Muscle of leg (tissue), 11 donors: ENCODE results near the gene PRMT1. TPM values are rescaled to one million over a fixed set of nuclear protein-coding genes. Genes with fewer than 3 reads are reported as not detected.

ENCODE experiments used
- DNase-seq: peaks from one replicate; pipeline ENCODE4 v3.0.0; 2013
- H3K27ac ChIP-seq: one replicate; pipeline ENCODE4 v1.5.1; 2013; ENCODE audit warnings: mild to moderate bottlenecking, low read length, control low read depth
- H3K27me3 ChIP-seq: one replicate; pipeline ENCODE4 v1.6.1; 2013; ENCODE audit warnings: low read length; ENCODE audit not compliant: control insufficient read depth, insufficient read depth
- H3K36me3 ChIP-seq: one replicate; pipeline ENCODE4 v1.6.1; 2013; ENCODE audit warnings: low read length; ENCODE audit not compliant: control insufficient read depth, insufficient read depth
- H3K4me1 ChIP-seq: one replicate; pipeline ENCODE4 v1.6.1; 2013; ENCODE audit warnings: low read length; ENCODE audit not compliant: control insufficient read depth, insufficient read depth
- H3K4me3 ChIP-seq: one replicate; pipeline ENCODE4 v1.5.1; 2013; ENCODE audit warnings: low read length, control low read depth
- H3K9me3 ChIP-seq: replicated peaks from 2 replicates; pipeline ENCODE4 v1.6.1; 2013; ENCODE audit warnings: low read depth, low read length; ENCODE audit not compliant: control insufficient read depth
- WGBS: methylation state at CpG from one replicate; pipeline ENCODE4 v1.1.5; 2013; ENCODE audit warnings: missing lambda C conversion rate; ENCODE audit not compliant: insufficient coverage; 5-methylcytosine and 5-hydroxymethylcytosine counted together
- polyA plus RNA-seq, 8 donors: library from polyadenylated mRNA; unstranded; fragments of 120-200 nt; gene quantifications; one replicate each; pipeline versions ENCODE4 v1.2.1 to v1.2.3, GENCODE V29; 2013; ENCODE audit warnings: inconsistent platforms in 1 of 8, low replicate concordance in 1 of 8; ENCODE audit not compliant: insufficient read length in 8 of 8, insufficient read depth in 1 of 8
- total RNA-seq: library from RNA; stranded (reverse); fragments of 120-200 nt; gene quantifications from one replicate; pipeline ENCODE4 v1.2.4, GENCODE V29; 2013

The PRMT1 gene
- total and polyA plus RNA-seq, 9 donors: 186 to 229 (median 210) TPM

DNA sequence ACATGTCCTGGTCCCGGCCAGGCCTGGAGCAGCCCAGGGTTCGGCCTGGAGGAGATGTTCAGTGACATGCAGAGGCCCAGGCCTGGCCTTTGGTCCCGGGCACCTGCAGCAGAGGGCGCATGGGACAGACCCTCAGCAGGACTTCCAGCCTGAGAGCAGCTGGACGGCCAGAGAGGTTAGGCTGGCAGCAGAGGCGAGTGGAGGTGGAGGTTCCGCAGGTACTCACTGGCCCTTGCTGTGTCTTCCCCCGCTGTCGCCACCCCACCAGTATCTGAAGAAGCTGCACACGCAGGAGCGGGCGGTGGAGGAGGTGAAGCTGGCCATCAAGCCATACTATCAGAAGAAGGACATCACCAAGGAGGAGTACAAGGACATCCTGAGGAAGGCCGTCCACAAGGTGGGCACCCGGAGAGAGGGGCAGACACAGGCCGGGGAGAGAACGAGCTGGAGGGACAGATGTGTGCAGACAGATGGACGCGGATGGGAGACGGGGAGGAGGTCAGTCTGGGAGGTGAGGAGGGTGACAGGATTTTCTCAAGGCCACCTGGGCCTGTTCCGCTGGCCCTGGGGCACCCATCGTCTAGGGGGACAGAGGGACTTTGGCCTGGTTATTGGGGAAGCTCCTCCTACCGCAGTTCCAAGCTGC, 19.5 kb upstream of the PRMT1 start:
- H3K36me3 ChIP-seq: peaks cover 98% of the 10 kb centered on the region
- WGBS: 87% methylated on average over 18 of the region's 22 CpGs
- DNase-seq: no peak
- H3K27ac ChIP-seq: no peak overlapping the region
- no peaks in the 10 kb centered on the region for H3K9me3 ChIP-seq
- no peaks in the 10 kb centered on the region for H3K27me3 ChIP-seq
- no peak overlapping the region for H3K4me3 ChIP-seq
- H3K4me1 ChIP-seq: no peaks in the 10 kb centered on the region

DNA sequence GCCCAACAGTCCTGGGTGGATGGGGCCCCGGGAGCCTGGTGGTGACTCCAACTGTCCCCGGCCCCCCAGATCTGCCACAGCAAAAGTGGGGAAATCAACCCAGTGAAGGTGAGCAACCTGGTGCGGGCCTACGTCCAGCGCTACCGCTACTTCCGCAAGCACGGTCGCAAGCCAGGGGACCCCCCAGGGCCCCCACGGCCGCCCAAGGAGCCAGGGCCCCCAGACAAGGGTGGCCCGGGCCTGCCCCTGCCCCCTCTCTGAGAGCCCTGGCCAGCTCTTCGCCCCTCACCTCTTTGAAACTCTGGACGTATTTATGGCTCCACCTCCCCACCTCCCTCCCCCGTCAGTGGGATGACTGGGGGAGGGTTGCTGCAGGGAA, 18.9 kb upstream of the PRMT1 start:
- Histone ChIP-seq H3K27ac (no peak overlapping the region), H3K36me3 (peaks cover 98% of the 10 kb centered on the region), H3K4me1 (no peaks in the 10 kb centered on the region), H3K4me3 (no peak overlapping the region), H3K27me3 (no peaks in the 10 kb centered on the region), H3K9me3 (no peaks in the 10 kb centered on the region)
- no peak for DNase-seq
- WGBS: 80% methylated on average over 8 of the region's 15 CpGs

DNA sequence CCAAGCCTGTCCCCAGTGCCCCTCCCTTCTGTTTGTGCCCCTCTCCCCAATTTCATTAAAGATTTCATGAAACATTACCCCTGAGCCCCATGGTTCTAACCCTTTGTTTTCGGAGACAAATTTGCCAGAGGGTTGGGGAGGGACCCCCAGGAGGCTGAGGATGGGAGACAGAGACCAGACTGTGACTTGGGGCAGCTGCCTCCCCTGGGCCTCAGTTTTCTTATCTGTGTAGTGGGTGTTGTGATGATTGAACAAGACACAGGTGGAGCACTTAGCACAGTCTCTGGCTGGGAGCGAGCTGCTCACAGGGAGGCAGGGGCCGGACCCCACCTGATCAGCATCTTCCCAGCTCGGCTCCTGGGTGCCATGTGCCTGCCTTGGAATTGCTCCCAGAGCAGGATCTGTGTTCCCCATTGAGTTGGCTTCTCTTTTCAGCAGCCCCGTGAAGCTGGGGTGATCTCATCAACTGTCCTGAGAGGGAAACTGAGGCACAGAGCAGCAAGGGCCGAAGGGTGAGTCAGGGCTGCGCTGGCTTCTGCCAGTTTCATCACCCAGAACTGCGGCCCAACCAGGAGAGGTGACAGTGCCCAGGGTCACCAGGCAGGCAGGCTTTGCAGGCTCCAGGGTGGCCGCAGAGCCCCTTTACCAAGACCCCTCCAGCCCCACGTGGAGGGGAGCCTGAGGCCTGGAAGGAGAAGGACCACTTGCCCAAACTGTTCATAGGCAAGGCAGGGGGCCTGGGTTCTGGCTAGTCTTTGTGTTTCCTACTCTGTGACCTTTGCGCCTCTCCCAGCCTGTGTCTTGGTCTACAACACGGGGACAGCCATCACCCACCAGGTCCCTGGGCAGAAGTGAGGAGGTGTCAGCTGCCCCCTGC, 18.3 kb upstream of the PRMT1 start:
- Histone ChIP-seq H3K27ac (no peak overlapping the region), H3K27me3 (no peaks in the 10 kb centered on the region), H3K36me3 (peaks cover 94% of the 10 kb centered on the region), H3K4me3 (no peak overlapping the region), H3K9me3 (no peaks in the 10 kb centered on the region), H3K4me1 (peaks cover 2% of the 10 kb centered on the region)
- 82% methylated on average over 8 of the region's 12 CpGs for WGBS
- no peak for DNase-seq

DNA sequence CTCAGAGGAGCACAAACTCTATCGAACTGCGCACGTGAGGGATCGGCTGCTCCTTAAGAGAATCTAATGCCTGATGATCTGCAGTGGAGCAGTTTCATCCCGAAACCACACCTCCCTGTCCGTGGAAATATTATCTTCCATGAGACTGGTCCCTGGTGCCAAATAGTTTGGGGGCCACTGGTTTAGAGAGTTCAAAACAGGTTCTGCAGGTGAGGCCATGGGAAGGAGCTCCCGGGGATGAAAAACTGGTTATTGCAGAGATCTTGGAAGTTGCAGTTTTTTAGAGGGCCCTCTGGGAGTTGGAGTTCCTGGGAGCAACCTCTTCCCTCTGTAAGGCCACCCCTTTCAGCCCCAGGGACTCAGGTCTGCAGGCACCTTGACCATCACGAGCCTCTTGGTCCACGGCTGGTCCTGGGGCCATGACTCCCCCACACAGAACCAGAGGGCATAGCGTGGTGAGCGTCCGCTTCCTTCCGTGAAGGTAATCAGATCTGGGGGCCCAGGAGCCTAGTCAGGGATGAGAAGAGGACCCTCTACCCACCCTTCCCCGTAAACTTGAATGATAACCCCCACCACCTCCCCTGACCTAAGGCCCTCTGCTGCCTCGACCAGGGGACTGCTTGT, 16.6 kb upstream of the PRMT1 start:
- Histone ChIP-seq H3K9me3 (no peaks in the 10 kb centered on the region), H3K36me3 (peaks cover 78% of the 10 kb centered on the region), H3K27ac (no peak overlapping the region), H3K27me3 (no peaks in the 10 kb centered on the region), H3K4me3 (no peak overlapping the region), H3K4me1 (peaks cover 13% of the 10 kb centered on the region)
- DNase-seq: no peak
- 94% methylated on average over 8 of the region's 15 CpGs for WGBS

DNA sequence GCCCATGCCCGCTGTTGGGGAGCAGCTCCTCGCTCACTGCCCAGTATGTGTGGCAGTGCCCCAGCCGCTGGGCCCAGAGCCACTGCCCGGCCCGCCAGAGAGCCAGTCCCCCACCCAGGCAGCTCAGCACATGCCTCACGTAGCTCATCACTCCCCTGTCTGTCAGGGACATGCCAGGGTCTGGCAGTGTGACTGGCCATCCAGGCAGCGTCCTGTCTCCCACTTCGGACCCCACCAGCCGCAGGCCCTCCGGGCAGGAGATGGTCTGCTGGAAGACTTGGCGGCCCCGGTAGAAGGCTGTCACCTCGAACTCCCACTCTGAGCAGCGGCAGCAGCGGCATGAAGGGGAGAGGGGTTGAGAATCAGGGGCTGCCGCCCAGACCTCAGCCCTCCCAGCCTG, 15.1 kb upstream of the PRMT1 start:
- Histone ChIP-seq H3K36me3 (peaks cover 62% of the 10 kb centered on the region), H3K4me3 (no peak overlapping the region), H3K27ac (no peak overlapping the region), H3K27me3 (no peaks in the 10 kb centered on the region), H3K4me1 (peaks cover 24% of the 10 kb centered on the region), H3K9me3 (no peaks in the 10 kb centered on the region)
- 96% methylated on average over 13 of the region's 16 CpGs for WGBS
- DNase-seq: no peak

DNA sequence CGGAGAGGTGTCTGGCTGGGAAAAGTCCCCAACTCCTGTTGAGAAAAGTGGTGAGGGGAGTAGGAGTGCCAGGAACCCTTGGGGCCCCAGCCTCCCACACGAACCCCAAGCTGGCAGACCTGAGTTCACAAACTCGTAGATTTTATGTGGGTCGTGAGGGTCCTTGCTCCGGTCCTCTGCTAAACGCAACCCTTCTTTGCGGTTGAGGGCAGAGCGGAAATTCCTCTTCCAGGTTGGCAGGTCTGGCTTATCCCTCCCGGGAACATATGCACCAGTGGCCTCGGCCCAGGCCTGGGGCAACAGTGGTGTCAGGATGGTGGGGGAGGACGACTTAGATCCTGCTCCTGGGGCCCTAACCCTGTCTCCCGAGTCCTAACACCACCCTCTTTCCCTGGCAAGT, 13.8 kb upstream of the PRMT1 start:
- 90% methylated on average over 11 of the region's 12 CpGs for WGBS
- Histone ChIP-seq H3K4me1 (peaks cover 26% of the 10 kb centered on the region), H3K27ac (no peak overlapping the region), H3K36me3 (peaks cover 50% of the 10 kb centered on the region), H3K27me3 (no peaks in the 10 kb centered on the region), H3K4me3 (no peak overlapping the region), H3K9me3 (no peaks in the 10 kb centered on the region)
- no peak for DNase-seq

DNA sequence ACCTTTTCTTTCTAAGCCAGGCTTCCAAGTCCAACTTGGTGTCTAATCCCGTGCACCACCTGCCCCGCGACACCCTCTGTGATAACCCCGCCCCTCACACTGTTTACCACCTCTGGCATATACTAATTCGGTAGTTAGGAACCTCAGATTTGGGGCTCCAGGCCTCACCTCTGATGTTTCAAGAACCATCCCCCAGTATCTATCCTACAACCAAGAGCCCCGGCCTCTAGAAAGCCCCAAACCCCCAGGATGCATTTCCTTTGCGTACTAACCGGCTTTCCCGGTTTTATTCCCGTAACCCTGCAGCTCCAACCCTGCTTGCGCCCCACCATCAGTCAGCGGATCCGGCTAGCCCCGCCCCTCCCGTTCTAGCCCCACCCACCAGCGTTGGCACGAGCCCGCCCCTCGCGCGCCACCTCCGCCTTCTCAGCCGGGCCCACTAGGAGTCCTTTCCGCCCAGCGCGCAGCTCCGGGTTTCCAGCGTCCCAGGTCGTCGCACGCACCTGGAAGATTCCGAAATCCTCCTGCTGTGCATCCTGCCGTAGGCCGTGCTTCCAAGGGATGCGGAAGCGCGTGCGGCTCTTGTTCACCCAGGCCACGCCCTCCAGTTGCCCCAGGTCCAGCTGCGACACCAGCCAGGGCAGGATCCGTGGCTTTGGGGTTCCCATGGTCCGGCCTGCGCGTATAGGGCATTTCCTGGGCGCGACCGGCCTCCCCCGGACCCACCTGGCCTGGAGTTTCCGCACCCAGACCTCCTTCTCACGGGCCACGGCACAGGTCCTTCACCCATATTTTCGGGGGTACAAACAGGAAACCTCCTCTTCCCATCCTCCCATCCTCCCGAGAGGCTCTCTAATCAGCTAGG, 12.7 kb upstream of the PRMT1 start:
- no peaks in the 10 kb centered on the region for H3K27me3 ChIP-seq
- H3K9me3 ChIP-seq: no peaks in the 10 kb centered on the region
- H3K4me3 ChIP-seq: peak overlapping the region; percentile 80
- H3K36me3 ChIP-seq: peaks cover 47% of the 10 kb centered on the region
- WGBS: under 1% methylated on average over 52 of the region's 53 CpGs
- peak overlapping the region; percentile 91 for H3K27ac ChIP-seq
- peak; percentile 82 for DNase-seq
- H3K4me1 ChIP-seq: peaks cover 26% of the 10 kb centered on the region

DNA sequence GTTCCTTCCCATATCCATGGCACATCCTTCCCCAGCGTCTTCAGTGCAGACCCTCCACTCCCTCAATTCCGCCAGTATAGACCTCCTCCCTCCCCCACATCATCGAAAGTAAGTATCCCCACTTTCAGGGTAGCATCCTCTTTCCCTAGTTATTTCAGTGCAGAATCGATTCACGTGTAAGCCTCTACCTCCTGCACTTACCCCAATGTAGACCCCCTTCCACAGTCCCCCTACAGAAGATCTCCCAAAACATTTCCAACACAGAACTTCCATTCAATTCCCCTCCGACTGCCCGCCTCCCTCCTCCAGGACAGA, 12.1 kb upstream of the PRMT1 start:
- Histone ChIP-seq H3K4me3 (peak overlapping the region; percentile 80), H3K36me3 (peaks cover 47% of the 10 kb centered on the region), H3K27ac (peak overlapping the region; percentile 91), H3K27me3 (no peaks in the 10 kb centered on the region), H3K4me1 (peaks cover 26% of the 10 kb centered on the region), H3K9me3 (no peaks in the 10 kb centered on the region)
- no peak for DNase-seq
- WGBS: 1% methylated on average over 7 of the region's 7 CpGs

DNA sequence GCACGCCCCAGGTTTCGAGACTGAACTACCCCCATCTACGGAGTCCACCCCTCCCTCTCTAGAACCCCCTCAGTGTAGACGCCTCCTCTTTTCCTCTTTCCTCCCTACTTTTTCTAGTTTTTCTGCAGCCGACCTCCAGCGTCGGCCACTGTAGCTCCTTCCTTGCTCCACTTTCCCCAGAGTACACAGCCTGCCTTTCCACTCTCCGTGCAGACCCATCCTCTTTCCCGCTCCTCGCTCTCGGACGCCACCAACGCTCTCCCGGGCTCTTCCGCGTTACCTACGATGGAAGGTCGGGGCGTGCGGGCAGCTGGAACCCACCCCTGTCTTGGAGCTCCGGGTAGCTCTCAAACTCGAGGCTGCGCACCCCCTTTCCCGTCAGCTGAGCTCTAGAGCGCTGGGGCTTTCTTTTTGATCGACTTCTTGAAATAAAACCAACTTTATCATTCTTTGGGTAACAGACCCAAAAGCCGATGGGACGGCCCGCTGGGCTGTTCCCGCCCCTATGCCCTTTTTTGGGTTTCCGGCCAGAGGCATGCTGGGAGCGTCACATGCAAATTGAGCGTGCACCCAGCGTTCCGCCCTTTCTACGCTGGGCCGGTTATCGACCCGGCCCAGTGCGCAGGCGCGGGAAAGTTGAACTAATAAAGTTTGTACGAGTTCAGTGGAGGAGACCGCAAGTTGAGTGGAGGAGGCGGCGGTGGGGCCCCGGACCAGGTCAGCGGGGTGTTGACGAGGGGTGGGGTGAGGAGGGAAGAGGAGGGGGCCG, 11.5 kb upstream of the PRMT1 start, which contains the start of the genes BCL2L12 and IRF3:
BCL2L12 (plus strand) TSS at position 583 of the 769 bp plus-strand sequence. CDS start 760 bp downstream, outside the sequence.
IRF3 (minus strand) TSS at position 507 of the 769 bp plus-strand sequence. CDS start 1,019 bp downstream, outside the sequence.
- Histone ChIP-seq H3K27ac (peak within 1 kb of the TSS; percentile 91), H3K36me3 (peaks cover 45% of the 10 kb centered on the region), H3K27me3 (no peaks in the 10 kb centered on the region), H3K4me1 (peaks cover 26% of the 10 kb centered on the region), H3K4me3 (peak within 1 kb of the TSS; percentile 80), H3K9me3 (no peaks in the 10 kb centered on the region)
- DNase-seq: peak; percentile 99
- under 1% methylated on average over 50 of the region's 50 CpGs for WGBS
